HepG2 (cell line): ENCODE data around the gene VAV2. TPM values are rescaled to one million over a fixed set of nuclear protein-coding genes. Genes with fewer than 3 reads are reported as not detected.

Experiments
- GABPB1 ChIP-seq: IDR thresholded peaks from 2 replicates; pipeline ENCODE4 v1.6.1; 2016; ENCODE audit warnings: mild to moderate bottlenecking, missing genetic modification reagents, moderate library complexity, missing compliant biosample characterization
- HOXD1 ChIP-seq: sonication (generic); formaldehyde crosslinking; IDR thresholded peaks from 2 replicates; pipeline ENCODE4 v1.5.0; 2020; ENCODE audit warnings: missing genetic modification reagents
- MAZ ChIP-seq, 2 experiments: sonication (generic) in 1 of 2; formaldehyde crosslinking in 1 of 2; IDR thresholded peaks; 2 replicates each; pipeline versions ENCODE4 v1.5.0 to v1.6.1; 2012 to 2020; ENCODE audit warnings: low read depth in 2 of 2, mild to moderate bottlenecking in 2 of 2, borderline replicate concordance in 1 of 2, improper control_type of control experiment in 1 of 2, low read length in 1 of 2, missing genetic modification reagents in 1 of 2, moderate library complexity in 1 of 2
- MEIS2 ChIP-seq: sonication (generic); formaldehyde crosslinking; IDR thresholded peaks from 2 replicates; pipeline ENCODE4 v1.9.0; 2021; ENCODE audit warnings: mild to moderate bottlenecking, missing genetic modification reagents
- POLR2G ChIP-seq: fragments of 200-400 bp; formaldehyde crosslinking; IDR thresholded peaks from 2 replicates; pipeline ENCODE4 v1.6.1; 2018; ENCODE audit warnings: mild to moderate bottlenecking, low read depth, low read length, moderate library complexity
- SRSF1 ChIP-seq: fragments of 200-400 bp; formaldehyde crosslinking; optimal IDR thresholded peaks from 2 replicates; pipeline ENCODE3; 2017; ENCODE audit warnings: mild to moderate bottlenecking, low read depth, low read length, moderate library complexity
- SRY ChIP-seq: sonication (generic); formaldehyde crosslinking; IDR thresholded peaks from 2 replicates; pipeline ENCODE4 v1.8.0; 2022; ENCODE audit warnings: mild to moderate bottlenecking, missing genetic modification reagents
- ZBTB40 ChIP-seq, 2 experiments: fragments of 450-650 bp in 1 of 2; sonication (generic) in 1 of 2; formaldehyde crosslinking in 1 of 2; IDR thresholded peaks; 2 replicates each; pipeline versions ENCODE4 v1.6.1 to v1.8.0; 2016 to 2022; ENCODE audit warnings: antibody characterized with exemption in 1 of 2, mild to moderate bottlenecking in 1 of 2, missing genetic modification reagents in 1 of 2
- ZFP1 ChIP-seq: IDR thresholded peaks from 2 replicates; pipeline ENCODE4 v1.6.1; 2016
- ZNF432 ChIP-seq: sonication (generic); formaldehyde crosslinking; IDR thresholded peaks from 2 replicates; pipeline ENCODE4 v1.5.0; 2020; ENCODE audit warnings: missing genetic modification reagents, mild to moderate bottlenecking, borderline replicate concordance
- ZNF44 ChIP-seq: sonication (generic); formaldehyde crosslinking; IDR thresholded peaks from 2 replicates; pipeline ENCODE4 v1.5.1; 2020; ENCODE audit warnings: mild to moderate bottlenecking, missing genetic modification reagents
- ZNF510 ChIP-seq: sonication (generic); formaldehyde crosslinking; IDR thresholded peaks from 2 replicates; pipeline ENCODE4 v1.4.0; 2020; ENCODE audit warnings: low read depth, mild to moderate bottlenecking, missing genetic modification reagents
- ZNF782 ChIP-seq: sonication (generic); formaldehyde crosslinking; IDR thresholded peaks from 2 replicates; pipeline ENCODE4 v1.4.0; 2020; ENCODE audit warnings: missing genetic modification reagents, mild to moderate bottlenecking, borderline replicate concordance
- polyA plus RNA-seq, 8 experiments: library from polyadenylated mRNA; depleted of rRNA in 3 of 8; stranded (reverse) in 7 of 8; unstranded in 1 of 8; fragments of >200 nt; fragmentation: Illumina TruSeq in 4 of 8; extraction: Trizol in 4 of 8; gene quantifications; 2 replicates each; pipeline versions ENCODE4 v1.2.1 to v1.2.3, GENCODE V29; 2011 to 2016; ENCODE audit warnings: low read depth in 4 of 8, missing spikeins in 1 of 8, mixed read lengths in 1 of 8; ENCODE audit not compliant: insufficient read depth in 1 of 8
- total RNA-seq, 5 experiments: library from RNA; depleted of rRNA; stranded (reverse); fragments of >200 nt; fragmentation: Illumina TruSeq; extraction: Trizol; gene quantifications; 2 replicates each; pipeline ENCODE4 v1.2.3, GENCODE V29; 2016; ENCODE audit warnings: low read depth in 1 of 5
- TF ChIP-seq, protein P1 (sequence below): sonication (generic); formaldehyde crosslinking; IDR thresholded peaks from 2 replicates; pipeline ENCODE4 v1.5.1; 2020; ENCODE audit warnings: mild to moderate bottlenecking, moderate library complexity, missing genetic modification reagents
- TF ChIP-seq, protein P2 (sequence below): sonication (generic); formaldehyde crosslinking; conservative IDR thresholded peaks from 2 replicates; pipeline ENCODE4 v1.8.0; 2022; ENCODE audit warnings: low read depth, missing genetic modification reagents

Gene VAV2
- total and polyA plus RNA-seq, 2 of the 13 experiments (the other 11 are each of a cell fraction or from before 2014, with no cell fraction given), result 22.5 to 22.9 TPM

DNA sequence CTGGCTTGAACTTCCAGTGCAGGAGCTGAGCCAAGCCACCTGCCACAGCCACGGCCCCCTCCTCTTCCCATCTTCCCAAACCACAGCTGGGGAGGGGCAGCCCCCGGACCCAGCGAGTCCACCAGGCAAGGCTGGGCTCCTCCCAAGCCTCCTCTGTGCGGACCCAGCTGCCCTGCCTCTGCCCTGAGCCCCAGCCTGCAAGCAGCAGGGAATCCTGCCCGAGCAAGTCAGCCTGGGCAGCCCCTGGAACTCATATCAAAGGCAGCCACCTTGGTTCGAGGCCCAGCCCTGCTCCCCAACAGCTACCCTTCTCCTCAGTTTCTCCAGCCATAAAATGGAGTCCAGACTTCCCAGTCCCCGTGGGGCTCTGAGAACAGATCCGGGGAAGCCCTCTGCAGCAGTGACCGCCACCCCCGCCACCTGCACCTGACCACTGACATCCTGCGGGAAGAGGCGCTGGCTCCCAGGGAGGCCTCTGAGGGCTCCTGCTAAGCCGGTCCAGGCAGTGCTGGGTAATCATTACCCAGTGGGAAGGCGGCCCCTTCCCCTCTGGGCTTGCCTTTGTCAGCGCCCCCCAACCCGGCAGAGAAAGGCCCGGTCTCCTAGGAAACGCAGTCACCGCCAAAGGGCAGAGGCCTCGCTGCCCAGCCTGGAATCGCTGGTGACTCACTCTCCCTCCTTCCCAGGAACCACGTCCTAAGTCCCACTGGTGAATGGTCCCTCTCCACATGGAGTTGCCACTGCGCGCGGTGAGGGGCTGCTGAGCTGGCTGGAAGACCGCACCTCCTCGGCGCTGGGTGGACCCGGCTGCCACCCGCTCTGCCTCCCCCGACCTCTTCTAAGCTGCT lies 1.5 kb downstream of the VAV2 start (continued):
- TF ChIP-seq MEIS2 (CRISPR knock-in tag), result 0 out of 2 replicates have a peak, but pooled peaks have one; percentile 3
- TF ChIP-seq HOXD1 (CRISPR knock-in tag), result no peak
- TF ChIP-seq SRY, result no peak
- peak; percentile 69 for TF ChIP-seq MAZ (IDR thresholded peaks at IDR 0.05; ENCODE audit: borderline replicate concordance, low read depth, low read length)
- TF ChIP-seq MAZ (CRISPR knock-in tag; IDR thresholded peaks at IDR 0.05; ENCODE audit: low read depth), result peak; percentile 91
- no peak for TF ChIP-seq ZNF510 (CRISPR knock-in tag)
- no peak for TF ChIP-seq ZNF432
- TF ChIP-seq, protein P1, sequence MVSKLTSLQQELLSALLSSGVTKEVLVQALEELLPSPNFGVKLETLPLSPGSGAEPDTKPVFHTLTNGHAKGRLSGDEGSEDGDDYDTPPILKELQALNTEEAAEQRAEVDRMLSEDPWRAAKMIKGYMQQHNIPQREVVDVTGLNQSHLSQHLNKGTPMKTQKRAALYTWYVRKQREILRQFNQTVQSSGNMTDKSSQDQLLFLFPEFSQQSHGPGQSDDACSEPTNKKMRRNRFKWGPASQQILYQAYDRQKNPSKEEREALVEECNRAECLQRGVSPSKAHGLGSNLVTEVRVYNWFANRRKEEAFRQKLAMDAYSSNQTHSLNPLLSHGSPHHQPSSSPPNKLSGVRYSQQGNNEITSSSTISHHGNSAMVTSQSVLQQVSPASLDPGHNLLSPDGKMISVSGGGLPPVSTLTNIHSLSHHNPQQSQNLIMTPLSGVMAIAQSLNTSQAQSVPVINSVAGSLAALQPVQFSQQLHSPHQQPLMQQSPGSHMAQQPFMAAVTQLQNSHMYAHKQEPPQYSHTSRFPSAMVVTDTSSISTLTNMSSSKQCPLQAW, result peak; percentile 99
- TF ChIP-seq ZNF44, result no peak; the same call in 1 of the 2 replicates
- no peak for TF ChIP-seq ZBTB40 (IDR thresholded peaks at IDR 0.05)
- peak; percentile 42; the same call in 1 of the 2 replicates for TF ChIP-seq ZBTB40 (CRISPR knock-in tag; IDR thresholded peaks at IDR 0.05)
- TF ChIP-seq GABPB1, result peak; percentile 87
- no peak; the same call in 1 of the 2 replicates for TF ChIP-seq ZNF782
- TF ChIP-seq SRSF1, result no peak
- TF ChIP-seq POLR2G, result peak; percentile 66; the same call in 1 of the 2 replicates
- TF ChIP-seq, protein P2, sequence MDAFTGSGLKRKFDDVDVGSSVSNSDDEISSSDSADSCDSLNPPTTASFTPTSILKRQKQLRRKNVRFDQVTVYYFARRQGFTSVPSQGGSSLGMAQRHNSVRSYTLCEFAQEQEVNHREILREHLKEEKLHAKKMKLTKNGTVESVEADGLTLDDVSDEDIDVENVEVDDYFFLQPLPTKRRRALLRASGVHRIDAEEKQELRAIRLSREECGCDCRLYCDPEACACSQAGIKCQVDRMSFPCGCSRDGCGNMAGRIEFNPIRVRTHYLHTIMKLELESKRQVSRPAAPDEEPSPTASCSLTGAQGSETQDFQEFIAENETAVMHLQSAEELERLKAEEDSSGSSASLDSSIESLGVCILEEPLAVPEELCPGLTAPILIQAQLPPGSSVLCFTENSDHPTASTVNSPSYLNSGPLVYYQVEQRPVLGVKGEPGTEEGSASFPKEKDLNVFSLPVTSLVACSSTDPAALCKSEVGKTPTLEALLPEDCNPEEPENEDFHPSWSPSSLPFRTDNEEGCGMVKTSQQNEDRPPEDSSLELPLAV (CRISPR knock-in tag), result no peak
- no peak for TF ChIP-seq ZFP1 (CRISPR knock-in tag)
